Caco-2 (cell line): ENCODE results near the gene CHSY1. TPM values are rescaled to one million over a fixed set of nuclear protein-coding genes. Genes with fewer than 3 reads are reported as not detected.

Experiments used
- BruUV-seq: library from RNA; stranded (reverse); fragments of 400-500 nt; replicated peaks from 2 replicates; lab custom pipeline; 2021; lab: Mats Ljungman, UMichigan
- CTCF ChIA-PET: fragments of 300-600 bp; sonication (Branson Sonifier 250); formaldehyde crosslinking; loops from one replicate; lab custom pipeline; 2022; ENCODE audit warnings: antibody characterized with exemption; lab: Charles Lee
- POLR2A ChIA-PET: fragments of 300-600 bp; sonication (Branson Sonifier 250); formaldehyde crosslinking; loops from one replicate; lab custom pipeline; 2022; ENCODE audit warnings: antibody characterized with exemption; lab: Charles Lee
- DNase-seq, 2 experiments: peaks; one replicate each; pipeline versions ENCODE4 v3.0.0 to v3.0.0-alpha.2; 2020 to 2022
- H3K27me3 ChIP-seq: replicated peaks from 2 replicates; pipeline ENCODE4 v1.6.0; 2011; ENCODE audit warnings: low read length; ENCODE audit not compliant: control insufficient read depth, insufficient read depth
- H3K36me3 ChIP-seq: 2 replicates; pipeline ENCODE4 v1.5.1; 2011; ENCODE audit warnings: low read length; ENCODE audit not compliant: control insufficient read depth, insufficient read depth
- H3K4me1 ChIP-seq: fragments of 250-450 bp; sonication (Bioruptor Pico); 2 replicates; pipeline ENCODE4 v1.5.1; 2020; ENCODE audit warnings: mild to moderate bottlenecking
- H3K4me3 ChIP-seq: 2 replicates; pipeline ENCODE4 v1.5.1; 2011; ENCODE audit warnings: low read depth, mild to moderate bottlenecking, control low read depth, low read length
- H3K9me3 ChIP-seq: fragments of 250-450 bp; sonication (Bioruptor Pico); 2 replicates; pipeline ENCODE4 v1.5.1; 2020; ENCODE audit warnings: mild to moderate bottlenecking, moderate library complexity
- H3K27ac Mint-ChIP-seq: one replicate; pipeline ENCODE4 v1.8.0; 2022; ENCODE audit warnings: mixed read lengths; ENCODE audit not compliant: unreplicated experiment
- H3K27me3 Mint-ChIP-seq: one replicate; pipeline ENCODE4 v1.8.0; 2022; ENCODE audit warnings: mixed read lengths; ENCODE audit not compliant: insufficient read depth, unreplicated experiment
- H3K36me3 Mint-ChIP-seq: one replicate; pipeline ENCODE4 v1.8.0; 2022; ENCODE audit warnings: mild to moderate bottlenecking, mixed read lengths; ENCODE audit not compliant: insufficient read depth, unreplicated experiment
- H3K4me1 Mint-ChIP-seq: one replicate; pipeline ENCODE4 v1.8.0; 2022; ENCODE audit warnings: low read depth, mixed read lengths; ENCODE audit not compliant: unreplicated experiment
- H3K4me3 Mint-ChIP-seq: one replicate; pipeline ENCODE4 v1.8.0; 2022; ENCODE audit warnings: mild to moderate bottlenecking, moderate library complexity, mixed read lengths; ENCODE audit not compliant: unreplicated experiment
- H3K9me3 Mint-ChIP-seq: one replicate; pipeline ENCODE4 v1.8.0; 2022; ENCODE audit warnings: mixed read lengths; ENCODE audit not compliant: unreplicated experiment
- intact Hi-C: fragments of 100-400 bp; cut with micrococcal nuclease; formaldehyde crosslinking; loops from one replicate; pipeline ENCODE4 v1.10.0; 2022; ENCODE audit not compliant: unreplicated experiment
- total RNA-seq: library from RNA; stranded (reverse); gene quantifications from 2 replicates; pipeline ENCODE4 v1.2.3, GENCODE V29; 2022
- TF ChIP-seq, protein P1 (sequence below), 2 experiments: fragments of 200-600 bp in 1 of 2; IDR thresholded peaks; 1 replicate in 1 of 2; 2 replicates in 1 of 2; pipeline versions ENCODE4 v1.5.1 to v1.8.0; 2011 to 2022; ENCODE audit warnings: antibody characterized with exemption in 1 of 2, control low read depth in 1 of 2, inconsistent platforms in 1 of 2, low read depth in 1 of 2, low read length in 1 of 2, mild to moderate bottlenecking in 1 of 2, moderate library complexity in 1 of 2; ENCODE audit not compliant: insufficient read depth in 1 of 2, severe bottlenecking in 1 of 2, unreplicated experiment in 1 of 2

CHSY1 gene
- total RNA-seq, 1 experiment from 2014 or later: 18.7 TPM

DNA sequence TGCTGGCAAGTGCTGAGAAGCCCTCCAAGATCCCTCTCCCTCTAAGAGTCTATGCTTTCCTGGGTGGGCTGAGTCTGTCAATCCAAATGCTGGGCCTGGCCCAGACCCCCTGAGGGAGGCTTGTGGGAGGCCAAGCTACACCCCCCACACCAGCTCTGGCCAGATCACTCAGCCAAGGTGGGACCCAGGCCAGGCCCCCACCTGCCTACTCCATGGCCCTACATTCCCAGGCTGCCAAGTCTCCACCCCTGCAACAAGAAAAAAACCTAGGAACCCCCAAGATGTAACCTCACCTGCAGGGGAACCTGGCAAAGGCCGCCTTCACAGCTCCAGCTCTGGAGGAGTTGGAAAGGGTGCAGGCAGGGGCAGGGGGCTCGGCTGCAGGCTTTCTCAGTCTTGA lies 109.1 kb downstream of the CHSY1 start:
- no TSS peak for BruUV-seq
- intact Hi-C loops: no loop called here
- Histone ChIP-seq H3K36me3 (no peaks in the 10 kb centered on the region), H3K9me3 (no peaks in the 10 kb centered on the region), H3K4me3 (no peak overlapping the region), H3K4me1 (no peaks in the 10 kb centered on the region), H3K27me3 (no peaks in the 10 kb centered on the region)
- no peaks in the 10 kb centered on the region for H3K36me3 Mint-ChIP-seq
- H3K4me3 Mint-ChIP-seq: no peak overlapping the region
- POLR2A ChIA-PET: no interaction called here
- DNase-seq: no peak
- H3K27me3 Mint-ChIP-seq: no peaks in the 10 kb centered on the region
- CTCF ChIA-PET: no interaction called here
- no peaks in the 10 kb centered on the region for H3K4me1 Mint-ChIP-seq
- no peak overlapping the region for H3K27ac Mint-ChIP-seq
- no peaks in the 10 kb centered on the region for H3K9me3 Mint-ChIP-seq
- TF ChIP-seq, protein P1, sequence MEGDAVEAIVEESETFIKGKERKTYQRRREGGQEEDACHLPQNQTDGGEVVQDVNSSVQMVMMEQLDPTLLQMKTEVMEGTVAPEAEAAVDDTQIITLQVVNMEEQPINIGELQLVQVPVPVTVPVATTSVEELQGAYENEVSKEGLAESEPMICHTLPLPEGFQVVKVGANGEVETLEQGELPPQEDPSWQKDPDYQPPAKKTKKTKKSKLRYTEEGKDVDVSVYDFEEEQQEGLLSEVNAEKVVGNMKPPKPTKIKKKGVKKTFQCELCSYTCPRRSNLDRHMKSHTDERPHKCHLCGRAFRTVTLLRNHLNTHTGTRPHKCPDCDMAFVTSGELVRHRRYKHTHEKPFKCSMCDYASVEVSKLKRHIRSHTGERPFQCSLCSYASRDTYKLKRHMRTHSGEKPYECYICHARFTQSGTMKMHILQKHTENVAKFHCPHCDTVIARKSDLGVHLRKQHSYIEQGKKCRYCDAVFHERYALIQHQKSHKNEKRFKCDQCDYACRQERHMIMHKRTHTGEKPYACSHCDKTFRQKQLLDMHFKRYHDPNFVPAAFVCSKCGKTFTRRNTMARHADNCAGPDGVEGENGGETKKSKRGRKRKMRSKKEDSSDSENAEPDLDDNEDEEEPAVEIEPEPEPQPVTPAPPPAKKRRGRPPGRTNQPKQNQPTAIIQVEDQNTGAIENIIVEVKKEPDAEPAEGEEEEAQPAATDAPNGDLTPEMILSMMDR (IDR thresholded peaks at IDR 0.05; ENCODE audit: insufficient read depth in 1 of 2, low read depth in 1 of 2, low read length in 1 of 2, severe bottlenecking in 1 of 2, unreplicated experiment in 1 of 2): no peak

DNA sequence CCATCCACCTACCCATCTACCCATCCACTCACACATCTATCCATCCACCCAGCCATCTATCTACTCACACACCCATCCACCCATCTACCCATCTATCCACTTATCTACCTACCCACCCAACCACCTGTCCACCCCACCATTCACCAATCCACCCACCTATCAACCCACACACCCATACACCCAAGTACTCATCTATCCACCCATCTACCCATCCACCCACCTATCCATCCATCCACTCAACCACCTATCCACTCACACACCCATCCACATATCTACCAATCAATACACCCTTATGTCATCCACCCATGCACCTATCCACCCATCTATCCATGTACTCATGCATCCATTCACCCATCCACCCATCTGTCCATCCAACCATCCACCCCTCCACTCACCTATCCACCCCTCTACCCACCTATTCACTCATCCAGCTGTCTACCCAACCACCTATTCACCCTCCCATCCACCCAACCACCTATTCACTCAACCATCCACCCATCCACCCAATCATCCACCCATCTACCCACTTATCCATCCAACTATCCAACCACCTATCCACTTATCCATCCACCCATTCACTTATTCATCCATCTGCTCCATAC lies 109.8 kb downstream of the CHSY1 start:
- TF ChIP-seq, protein P1 (IDR thresholded peaks at IDR 0.05; ENCODE audit: insufficient read depth in 1 of 2, low read depth in 1 of 2, low read length in 1 of 2, severe bottlenecking in 1 of 2, unreplicated experiment in 1 of 2): no peak
- Mint-ChIP-seq H3K27me3 (no peaks in the 10 kb centered on the region), H3K4me1 (no peaks in the 10 kb centered on the region), H3K27ac (no peak overlapping the region), H3K4me3 (no peak overlapping the region), H3K36me3 (no peaks in the 10 kb centered on the region), H3K9me3 (no peaks in the 10 kb centered on the region)
- H3K4me3 ChIP-seq: no peak overlapping the region
- H3K27me3 ChIP-seq: no peaks in the 10 kb centered on the region
- no peak for DNase-seq
- no peaks in the 10 kb centered on the region for H3K4me1 ChIP-seq
- BruUV-seq: no TSS peak
- no peaks in the 10 kb centered on the region for H3K9me3 ChIP-seq
- ChIA-PET CTCF (no interaction called here), POLR2A (no interaction called here)
- H3K36me3 ChIP-seq: no peaks in the 10 kb centered on the region
- intact Hi-C loops: no loop called here

DNA sequence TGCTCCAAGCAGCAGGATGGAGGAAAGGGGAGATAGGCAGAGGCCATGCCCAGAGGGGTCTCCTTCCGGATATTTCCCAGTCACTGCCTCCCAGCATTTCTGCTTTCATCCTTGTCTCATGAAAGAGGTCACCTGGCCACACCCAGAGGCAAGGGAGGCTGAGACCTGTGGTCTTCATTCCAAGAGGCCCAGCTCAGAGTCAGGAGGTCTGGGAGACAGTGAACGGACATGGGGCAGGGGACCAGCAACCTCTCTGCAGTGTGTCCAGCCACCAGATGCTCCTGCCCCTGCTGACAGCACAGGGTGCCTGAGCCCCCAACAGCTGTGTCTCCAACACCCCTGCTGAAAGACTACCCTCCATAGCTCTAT lies 111.2 kb downstream of the CHSY1 start:
- Histone ChIP-seq H3K4me1 (no peaks in the 10 kb centered on the region), H3K27me3 (no peaks in the 10 kb centered on the region), H3K36me3 (no peaks in the 10 kb centered on the region), H3K9me3 (no peaks in the 10 kb centered on the region), H3K4me3 (no peak overlapping the region)
- Mint-ChIP-seq H3K4me3 (no peak overlapping the region), H3K9me3 (no peaks in the 10 kb centered on the region), H3K27me3 (no peaks in the 10 kb centered on the region), H3K4me1 (no peaks in the 10 kb centered on the region), H3K27ac (no peak overlapping the region), H3K36me3 (no peaks in the 10 kb centered on the region)
- ChIA-PET CTCF (no interaction called here), POLR2A (interaction anchor here (0.6 kb wide), 1 partner anchor 9 kb away, joined by 3 read pairs; no protein-coding TSS in a partner anchor)
- no peak for DNase-seq
- intact Hi-C loops: no loop called here
- TF ChIP-seq, protein P1 (IDR thresholded peaks at IDR 0.05; ENCODE audit: insufficient read depth in 1 of 2, low read depth in 1 of 2, low read length in 1 of 2, severe bottlenecking in 1 of 2, unreplicated experiment in 1 of 2): no peak
- BruUV-seq: no TSS peak
